Testis (tissue), 2 donors: Measurements from ENCODE around the gene ARMC12.

ENCODE experiments used
- POLR2A ChIP-seq: fragments of 450-650 bp; IDR thresholded peaks from one replicate; pipeline ENCODE4 v1.6.1; 2017; ENCODE audit warnings: antibody characterized with exemption, mild to moderate bottlenecking, moderate library complexity
- TF ChIP-seq, protein P1 (sequence below), 3 experiments: fragments of 450-650 bp in 2 of 3; fragments of 200-600 bp in 1 of 3; sonication (generic) in 1 of 3; IDR thresholded peaks; one replicate each; pipeline ENCODE4 v1.5.1; 2016 to 2019; ENCODE audit warnings: antibody characterized with exemption in 3 of 3, mild to moderate bottlenecking in 2 of 3, moderate library complexity in 1 of 3

DNA sequence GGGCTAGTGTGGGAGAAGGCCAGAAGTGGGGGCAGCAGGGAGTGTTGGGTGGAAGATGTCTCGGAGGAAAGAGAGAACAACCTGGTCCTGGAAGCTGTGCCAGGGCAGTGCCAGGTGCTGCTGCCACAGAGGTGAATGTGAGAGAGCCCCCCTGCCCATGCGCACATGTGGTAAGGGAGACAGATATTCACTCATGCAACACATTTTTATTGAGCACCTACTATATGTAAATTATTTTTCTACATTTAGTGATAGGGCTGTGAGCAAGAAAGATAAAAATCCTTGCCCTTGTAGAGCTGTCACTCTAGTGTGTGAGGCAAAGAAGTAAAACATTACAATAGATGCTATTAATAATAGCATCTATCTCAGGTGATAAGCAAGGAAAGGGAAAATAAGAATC is 44.5 kb downstream of the ARMC12 start:
- TF ChIP-seq, protein P1, sequence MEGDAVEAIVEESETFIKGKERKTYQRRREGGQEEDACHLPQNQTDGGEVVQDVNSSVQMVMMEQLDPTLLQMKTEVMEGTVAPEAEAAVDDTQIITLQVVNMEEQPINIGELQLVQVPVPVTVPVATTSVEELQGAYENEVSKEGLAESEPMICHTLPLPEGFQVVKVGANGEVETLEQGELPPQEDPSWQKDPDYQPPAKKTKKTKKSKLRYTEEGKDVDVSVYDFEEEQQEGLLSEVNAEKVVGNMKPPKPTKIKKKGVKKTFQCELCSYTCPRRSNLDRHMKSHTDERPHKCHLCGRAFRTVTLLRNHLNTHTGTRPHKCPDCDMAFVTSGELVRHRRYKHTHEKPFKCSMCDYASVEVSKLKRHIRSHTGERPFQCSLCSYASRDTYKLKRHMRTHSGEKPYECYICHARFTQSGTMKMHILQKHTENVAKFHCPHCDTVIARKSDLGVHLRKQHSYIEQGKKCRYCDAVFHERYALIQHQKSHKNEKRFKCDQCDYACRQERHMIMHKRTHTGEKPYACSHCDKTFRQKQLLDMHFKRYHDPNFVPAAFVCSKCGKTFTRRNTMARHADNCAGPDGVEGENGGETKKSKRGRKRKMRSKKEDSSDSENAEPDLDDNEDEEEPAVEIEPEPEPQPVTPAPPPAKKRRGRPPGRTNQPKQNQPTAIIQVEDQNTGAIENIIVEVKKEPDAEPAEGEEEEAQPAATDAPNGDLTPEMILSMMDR (IDR thresholded peaks at IDR 0.05): no peak
- no peak for TF ChIP-seq POLR2A
